Pancreas (tissue), 10 donors: Measurements from ENCODE around the gene DBF4. TPM values are rescaled to one million over a fixed set of nuclear protein-coding genes. Genes with fewer than 3 reads are reported as not detected.
"Not testable (repeated sequence)": the region's sequence is repeated elsewhere in the genome, so short reads cannot be mapped to it uniquely, and the experiment has no call there.

Source experiments
- ATAC-seq, 4 donors: fragments of 200-7000 bp; cut with Tn5 transposase; one replicate each; pipeline versions ENCODE4 v1.8.0 to v1.9.1; 2020; ENCODE audit warnings: mild to moderate bottlenecking in 4 of 4, moderate library complexity in 4 of 4
- DNase-seq, 6 donors: peaks; one replicate each; pipeline ENCODE4 v3.0.0-alpha.2; 2020
- FAIRE-seq: peaks from 2 replicates; lab custom pipeline; 2012; peaks lifted over from hg19 to GRCh38; lab: Jason Lieb, UNC
- H3K27ac ChIP-seq, 4 donors: fragments of 200-600 bp; sonication (generic); 1 replicate in 3 of 4; 2 replicates in 1 of 4; pipeline versions ENCODE4 v1.5.0 to v1.8.0; 2020
- H3K27me3 ChIP-seq, 4 donors: fragments of 200-600 bp; one replicate each; pipeline ENCODE4 v1.8.0; 2021
- H3K36me3 ChIP-seq, 3 donors: fragments of 200-600 bp; sonication (generic) in 1 of 3; one replicate each; pipeline versions ENCODE4 v1.5.0 to v1.8.0; 2020 to 2021
- H3K4me1 ChIP-seq, 3 donors: fragments of 200-600 bp; one replicate each; pipeline ENCODE4 v1.8.0; 2021
- H3K4me3 ChIP-seq, 4 donors: fragments of 200-600 bp; sonication (generic) in 2 of 4; one replicate each; pipeline versions ENCODE4 v1.5.0 to v1.8.0; 2020 to 2021
- H3K9me3 ChIP-seq, 4 donors: fragments of 200-600 bp; one replicate each; pipeline ENCODE4 v1.8.0; 2021
- CTCF ChIP-seq, 4 donors: fragments of 200-600 bp; sonication (generic) in 3 of 4; IDR thresholded peaks; one replicate each; pipeline versions ENCODE4 v1.5.0 to v1.8.0; 2021; ENCODE audit warnings: antibody characterized with exemption in 4 of 4
- WGBS, 2 donors: extraction: QIAGEN DNeasy Blood & Tissue Kit; methylation state at CpG; one replicate each; pipeline ENCODE4 v1.1.7; 2013; 5-methylcytosine and 5-hydroxymethylcytosine counted together
- intact Hi-C, 3 donors: fragments of 100-400 bp; cut with DNase I; formaldehyde crosslinking; loops; one replicate each; pipeline versions ENCODE4 v1.11.1 to v1.14.2; 2022
- polyA plus RNA-seq, 2 donors: library from polyadenylated mRNA; stranded (reverse); fragments of 200-250 nt; gene quantifications; one replicate each; pipeline ENCODE4 v1.2.3, GENCODE V29; 2013
- total RNA-seq, 6 donors: library from RNA; stranded (reverse); fragmentation: NEBNext Ultra II Directional in 4 of 6; extraction: Animal tissue kit (Norgen Biotek cat#: 25700) in 4 of 6; gene quantifications; one replicate each; pipeline versions ENCODE4 v1.2.1 to v1.2.4, GENCODE V29; 2021 to 2023
- donor health status: healthy with polysubstance abuse.
- donor health status: DM: no; HTN: no; CAD: no; lungs with moderate emphysema.
- donor health status: DM: no; HTN: no; CAD: no.
- donor health status: control.
- donor health status: control.
- donor health status: Bipolar disorder and iron deficiency.
- donor health status: DM: yes; HTN: yes; CAD: no.
- donor health status: DM: no; HTN: no; CAD: no.
- donor health status: DM: no; HTN: no; CAD: no.
- donor health status: DM: yes; HTN: yes; CAD: no.

Gene DBF4
- total RNA-seq = 1 to 10 TPM; 2.3 to 4.4 (median 3.8) TPM
- polyA plus RNA-seq = 1 to 10 TPM; 3.1 to 3.2 TPM

GRCh38 chr7:87876040-87876868, at the start of gene DBF4, which contains the start of gene SLC25A40:
TSS of gene DBF4 (plus strand) at chr7:87876493. CDS start at chr7:87876733, 240 bp downstream.
TSS of gene SLC25A40 (minus strand) at chr7:87876360. CDS start at chr7:87858727, 17,633 bp downstream.
- no peak for TF ChIP-seq CTCF (IDR thresholded peaks at IDR 0.05)
- intact Hi-C loops = no loop called here
- FAIRE-seq (no peak), ATAC-seq (peak; percentile 93 to 97 (median 97)), DNase-seq (peak; percentile 95 to 97 (median 96))
- Histone ChIP-seq H3K27me3 (no peaks in the 10 kb centered on the region), H3K4me1 (peaks cover 0 to 25% (median 5%) of the 10 kb centered on the region in 3 donors), H3K27ac (peak within 1 kb of the TSS; percentile 85 to 98 (median 94)), H3K4me3 (peak within 1 kb of the TSS; percentile 66 to 84 (median 76)), H3K36me3 (no peaks in the 10 kb centered on the region), H3K9me3 (no peaks in the 10 kb centered on the region)
- 3% methylated on average over 67 to 84 of the region's 84 CpGs for WGBS, 2 donors

- intact Hi-C loops, H3K9me3 ChIP-seq, H3K27me3 ChIP-seq, H3K4me1 ChIP-seq, FAIRE-seq, DNase-seq, H3K27ac ChIP-seq, H3K36me3 ChIP-seq, H3K4me3 ChIP-seq, ATAC-seq: not testable (repeated sequence)
- WGBS, 2 donors = 90 to 94% methylated on average over 1 of the region's 1 CpG
Observed at GRCh38 chr7:87828383-87828782, 47.9 kb upstream of the DBF4 start.

- DNase-seq (no peak), ATAC-seq (no peak), FAIRE-seq (no peak)
- intact Hi-C loops = no loop called here
- WGBS, 2 donors = 97% methylated on average over 1 of the region's 1 CpG
- TF ChIP-seq CTCF (IDR thresholded peaks at IDR 0.05) = no peak
- Histone ChIP-seq H3K27me3 (no peaks in the 10 kb centered on the region), H3K36me3 (no peaks in the 10 kb centered on the region), H3K9me3 (no peaks in the 10 kb centered on the region), H3K4me1 (no peaks in the 10 kb centered on the region), H3K4me3 (no peak overlapping the region), H3K27ac (no peak overlapping the region)
Observed at GRCh38 chr7:87831097-87831496, 45.2 kb upstream of the DBF4 start.

GRCh38 chr7:87833130-87833529, 43.2 kb upstream of the DBF4 start:
- Histone ChIP-seq H3K9me3 (no peaks in the 10 kb centered on the region), H3K27me3 (no peaks in the 10 kb centered on the region), H3K36me3 (no peaks in the 10 kb centered on the region), H3K27ac (no peak overlapping the region), H3K4me3 (no peak overlapping the region), H3K4me1 (no peaks in the 10 kb centered on the region)
- no peak for DNase-seq
- intact Hi-C loops = no loop called here
- WGBS, 2 donors = 91 to 95% methylated on average over 1 of the region's 1 CpG
- FAIRE-seq = no peak
- no peak for ATAC-seq
- no peak for TF ChIP-seq CTCF (IDR thresholded peaks at IDR 0.05)

- intact Hi-C loops = no loop called here
- DNase-seq (no peak), FAIRE-seq (no peak), ATAC-seq (no peak)
- no peak overlapping the region for H3K4me3 ChIP-seq
- WGBS, 2 donors = 37 to 74% methylated on average over 1 of the region's 1 CpG
- TF ChIP-seq CTCF (IDR thresholded peaks at IDR 0.05) = no peak
- H3K27ac ChIP-seq = no peak overlapping the region
- no peaks in the 10 kb centered on the region for H3K36me3 ChIP-seq
- H3K4me1 ChIP-seq = no peaks in the 10 kb centered on the region
- H3K27me3 ChIP-seq = no peaks in the 10 kb centered on the region
- no peaks in the 10 kb centered on the region for H3K9me3 ChIP-seq
Observed at GRCh38 chr7:87837597-87837996, 38.7 kb upstream of the DBF4 start.
